Measurements from ENCODE around the gene SLC66A2. TPM values are rescaled to one million over a fixed set of nuclear protein-coding genes. Genes with fewer than 3 reads are reported as not detected.
A peak's percentile ranks its signal among the peaks of the same experiment; 100 is the strongest.

The SLC66A2 gene
- total and polyA plus RNA-seq, 12 donors = 5.1 to 47.8 (median 32.9) TPM

DNA sequence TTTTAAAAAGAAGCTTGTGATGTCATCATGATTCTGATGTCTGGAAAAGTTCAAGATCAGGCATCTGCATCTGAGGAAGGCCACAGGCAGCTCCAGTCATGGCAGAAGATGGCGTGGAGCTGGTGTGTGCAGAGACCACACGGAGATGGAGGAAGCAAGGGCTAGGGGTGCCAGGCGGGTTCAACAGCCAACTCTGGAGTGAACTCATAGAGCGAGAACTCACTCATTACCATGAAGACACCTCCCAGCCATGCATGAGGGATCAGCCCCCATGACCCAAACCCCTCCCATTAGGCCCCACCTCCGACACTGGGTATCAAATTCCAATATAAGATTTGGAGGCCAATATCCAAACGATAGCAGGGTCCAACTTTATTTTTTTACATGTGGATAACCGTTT, 92.1 kb downstream of the SLC66A2 start:
- H3K27me3 ChIP-seq = no peaks in the 10 kb centered on the region
- intact Hi-C loops (cut with DNase I) = no loop called here
- peak in 2 of 7 donors; percentile 4 to 13 for DNase-seq

DNA sequence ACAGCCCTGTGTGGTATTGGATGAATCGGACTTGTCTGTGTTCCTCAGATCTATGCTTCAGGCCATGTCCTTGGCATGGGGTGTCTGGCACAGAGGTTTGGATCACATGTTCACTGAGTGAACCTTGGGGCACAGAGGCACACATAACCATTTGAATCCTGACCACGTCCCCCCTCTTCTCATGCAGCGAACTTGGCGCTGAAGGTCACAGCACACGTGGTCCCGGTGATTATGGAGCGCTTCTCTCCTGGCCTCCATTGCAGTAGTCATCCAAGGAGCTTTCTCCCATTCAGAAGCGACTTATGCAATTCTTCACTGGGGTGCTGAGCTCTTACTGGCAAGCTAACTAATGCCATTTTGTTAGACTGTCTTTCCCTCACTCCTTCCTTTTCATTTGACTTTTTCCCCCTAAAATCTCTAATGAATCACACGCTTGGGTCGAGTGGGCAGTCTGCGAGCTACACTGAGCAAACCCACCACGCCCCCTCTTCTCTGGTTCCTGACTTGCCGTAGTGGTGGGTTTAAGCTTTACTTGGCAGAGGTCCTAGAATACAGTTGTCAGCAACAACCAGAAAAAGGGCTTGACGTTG, 94.3 kb downstream of the SLC66A2 start:
- no peaks in the 10 kb centered on the region for H3K27me3 ChIP-seq
- no peaks in the 10 kb centered on the region for H3K36me3 ChIP-seq (replicated peaks in 1 of 2)
- TF ChIP-seq, protein P1, sequence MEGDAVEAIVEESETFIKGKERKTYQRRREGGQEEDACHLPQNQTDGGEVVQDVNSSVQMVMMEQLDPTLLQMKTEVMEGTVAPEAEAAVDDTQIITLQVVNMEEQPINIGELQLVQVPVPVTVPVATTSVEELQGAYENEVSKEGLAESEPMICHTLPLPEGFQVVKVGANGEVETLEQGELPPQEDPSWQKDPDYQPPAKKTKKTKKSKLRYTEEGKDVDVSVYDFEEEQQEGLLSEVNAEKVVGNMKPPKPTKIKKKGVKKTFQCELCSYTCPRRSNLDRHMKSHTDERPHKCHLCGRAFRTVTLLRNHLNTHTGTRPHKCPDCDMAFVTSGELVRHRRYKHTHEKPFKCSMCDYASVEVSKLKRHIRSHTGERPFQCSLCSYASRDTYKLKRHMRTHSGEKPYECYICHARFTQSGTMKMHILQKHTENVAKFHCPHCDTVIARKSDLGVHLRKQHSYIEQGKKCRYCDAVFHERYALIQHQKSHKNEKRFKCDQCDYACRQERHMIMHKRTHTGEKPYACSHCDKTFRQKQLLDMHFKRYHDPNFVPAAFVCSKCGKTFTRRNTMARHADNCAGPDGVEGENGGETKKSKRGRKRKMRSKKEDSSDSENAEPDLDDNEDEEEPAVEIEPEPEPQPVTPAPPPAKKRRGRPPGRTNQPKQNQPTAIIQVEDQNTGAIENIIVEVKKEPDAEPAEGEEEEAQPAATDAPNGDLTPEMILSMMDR (IDR thresholded peaks at IDR 0.05) = no peak
- peak in 6 of 7 donors; percentile 26 to 71 (median 58) for DNase-seq
- H3K4me3 ChIP-seq = no peak overlapping the region
- no peaks in the 10 kb centered on the region for H3K9me3 ChIP-seq (replicated peaks in 1 of 3)
- H3K27ac ChIP-seq = no peak overlapping the region
- no peaks in the 10 kb centered on the region for H3K4me1 ChIP-seq (replicated peaks in 1 of 2)
- intact Hi-C loops (cut with DNase I) = no loop called here
- WGBS, 4 donors = 41 to 49% (median 45%) methylated on average over 10 to 14 of the region's 14 CpGs

More for the DNA sequence above, 92.1 kb downstream of the SLC66A2 start:
- Histone ChIP-seq H3K27ac (no peak overlapping the region), H3K4me3 (no peak overlapping the region), H3K9me3 (replicated peaks in 1 of 3) (no peaks in the 10 kb centered on the region), H3K36me3 (replicated peaks in 1 of 2) (no peaks in the 10 kb centered on the region), H3K4me1 (replicated peaks in 1 of 2) (no peaks in the 10 kb centered on the region)
- 81 to 87% (median 84%) methylated on average over 7 of the region's 7 CpGs for WGBS, 4 donors
- no peak for TF ChIP-seq POLR2A (IDR thresholded peaks at IDR 0.05)
- TF ChIP-seq, protein P1 (IDR thresholded peaks at IDR 0.05) = no peak

DNA sequence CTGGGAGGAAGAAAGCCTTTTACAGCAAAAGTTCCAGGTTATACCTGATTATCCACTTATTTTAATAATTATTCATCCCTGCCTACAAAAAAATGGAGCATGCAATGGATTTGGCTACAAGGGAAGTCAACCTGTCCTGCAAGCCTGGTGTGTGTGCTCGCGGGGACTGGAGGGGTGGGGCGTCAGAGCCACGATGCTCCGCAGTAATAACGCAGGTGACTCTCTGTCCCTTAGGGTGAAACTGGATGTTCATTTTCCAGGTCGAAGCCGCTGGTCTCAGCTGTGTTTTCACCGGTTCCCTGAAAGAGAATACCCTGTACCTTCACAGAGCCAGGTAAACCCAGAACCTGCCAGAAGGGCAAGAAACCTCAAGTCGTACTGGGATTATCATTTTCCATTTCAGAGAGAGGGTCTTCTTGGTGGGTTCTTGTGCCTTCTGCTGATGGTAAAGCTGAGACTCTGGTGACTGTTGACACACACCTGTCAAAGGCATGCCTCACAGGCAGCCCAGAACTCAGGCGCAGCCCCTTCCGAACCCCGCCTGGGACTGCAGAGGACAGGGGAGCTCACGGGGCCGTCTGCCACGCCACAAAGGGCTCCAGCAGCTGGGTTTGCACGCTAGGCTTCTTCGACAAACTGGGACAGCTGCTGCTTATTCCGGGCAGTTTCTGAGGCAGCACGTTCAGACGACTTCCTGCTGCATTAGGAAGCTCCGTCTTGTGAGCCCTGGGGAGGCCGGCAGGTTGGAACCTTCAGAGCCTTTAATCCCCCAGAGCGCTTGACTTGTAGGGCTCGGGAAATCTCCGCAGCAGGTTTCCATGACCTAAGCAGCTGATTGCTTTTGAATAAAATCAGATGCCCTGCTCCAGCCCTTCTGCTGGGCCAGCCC, 95.1 kb downstream of the SLC66A2 start:
- H3K4me3 ChIP-seq = no peak overlapping the region
- no peak overlapping the region for H3K27ac ChIP-seq
- TF ChIP-seq POLR2A (IDR thresholded peaks at IDR 0.05) = no peak
- TF ChIP-seq, protein P1 (IDR thresholded peaks at IDR 0.05) = no peak
- H3K27me3 ChIP-seq = no peaks in the 10 kb centered on the region
- no peaks in the 10 kb centered on the region for H3K9me3 ChIP-seq (replicated peaks in 1 of 3)
- 49 to 84% (median 60%) methylated on average over 10 to 26 of the region's 26 CpGs for WGBS, 4 donors
- intact Hi-C loops (cut with DNase I) = no loop called here
- peak in 4 of 7 donors; percentile 18 to 48 (median 25) for DNase-seq
- H3K36me3 ChIP-seq (replicated peaks in 1 of 2) = no peaks in the 10 kb centered on the region
- no peaks in the 10 kb centered on the region for H3K4me1 ChIP-seq (replicated peaks in 1 of 2)

DNA sequence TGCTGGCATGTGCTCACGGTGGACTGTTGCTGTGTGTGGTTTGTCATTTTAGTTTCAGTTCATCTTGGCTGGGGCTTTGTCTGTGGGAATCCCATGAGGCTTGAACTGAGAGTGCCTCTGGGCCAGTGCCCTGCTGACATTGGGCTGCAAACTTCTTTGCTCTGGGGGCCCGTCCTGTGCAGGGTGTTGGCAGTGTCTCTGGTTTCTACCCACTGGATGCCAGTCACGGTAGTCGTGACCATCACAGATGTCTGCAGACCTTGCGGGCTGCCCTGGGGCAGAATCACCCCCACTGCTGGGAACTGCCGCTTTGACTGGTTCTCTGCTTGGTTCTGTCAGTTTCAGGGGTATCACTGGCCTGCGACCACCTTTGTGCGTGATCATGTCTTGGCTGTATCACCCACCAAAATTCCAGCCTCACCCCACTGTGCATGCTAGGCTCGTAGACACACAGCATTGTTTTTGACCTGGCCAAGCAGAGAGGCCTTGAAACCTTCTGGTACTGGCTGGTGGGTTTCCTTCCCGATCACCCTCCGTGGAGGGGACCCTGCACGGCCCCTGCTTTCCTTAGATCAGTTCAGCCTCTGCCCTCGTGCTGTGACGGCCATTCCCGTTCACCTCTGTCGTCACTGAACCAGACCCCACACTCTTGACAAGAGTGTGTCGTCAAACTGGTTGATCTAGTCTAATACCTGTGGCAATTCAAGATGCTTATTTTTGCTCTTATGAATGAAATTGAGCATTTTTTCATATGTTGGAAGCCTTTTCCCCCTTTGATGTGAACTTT, 96.1 kb downstream of the SLC66A2 start:
- no peaks in the 10 kb centered on the region for H3K4me1 ChIP-seq (replicated peaks in 1 of 2)
- H3K27me3 ChIP-seq = no peaks in the 10 kb centered on the region
- TF ChIP-seq, protein P1 (IDR thresholded peaks at IDR 0.05) = no peak
- no peak for TF ChIP-seq POLR2A (IDR thresholded peaks at IDR 0.05)
- no peak overlapping the region for H3K27ac ChIP-seq
- no peaks in the 10 kb centered on the region for H3K9me3 ChIP-seq (replicated peaks in 1 of 3)
- 80 to 85% (median 82%) methylated on average over 13 to 17 of the region's 17 CpGs for WGBS, 4 donors
- H3K4me3 ChIP-seq = no peak overlapping the region
- intact Hi-C loops (cut with DNase I) = no loop called here
- DNase-seq = peak in 3 of 7 donors; percentile 4 to 40 (median 9)
- H3K36me3 ChIP-seq (replicated peaks in 1 of 2) = no peaks in the 10 kb centered on the region

Data from adrenal gland (tissue), 12 donors.